Panc1 (cell line): ENCODE data around the gene SPATA1. TPM values are rescaled to one million over a fixed set of nuclear protein-coding genes. Genes with fewer than 3 reads are reported as not detected.

Source experiments
- ATAC-seq: fragments of 200-7000 bp; cut with Tn5 transposase; 2 replicates; pipeline ENCODE4 v1.9.1; 2020; ENCODE audit warnings: mild to moderate bottlenecking, moderate library complexity
- BruUV-seq: library from RNA; stranded (reverse); fragments of 400-500 nt; replicated peaks from 2 replicates; lab custom pipeline; 2021; lab: Mats Ljungman, UMichigan
- CTCF ChIA-PET: fragments of 300-600 bp; sonication (Branson Sonifier 250); formaldehyde crosslinking; loops from one replicate; lab custom pipeline; 2022; ENCODE audit warnings: antibody characterized with exemption; lab: Charles Lee
- POLR2A ChIA-PET: fragments of 300-600 bp; sonication (Branson Sonifier 250); formaldehyde crosslinking; loops from one replicate; lab custom pipeline; 2022; ENCODE audit warnings: antibody characterized with exemption; lab: Charles Lee
- DNase-seq: peaks from one replicate; pipeline ENCODE4 v3.0.0-alpha.2; 2010; ENCODE audit warnings: low read depth, low spot score
- H3K27ac ChIP-seq: 2 replicates; pipeline ENCODE4 v1.5.1; 2011; ENCODE audit warnings: mild to moderate bottlenecking, low read length, inconsistent platforms
- H3K27me3 ChIP-seq: fragments of 200-500 bp; sonication (Bioruptor generic); 2 replicates; pipeline ENCODE4 v1.6.0; 2014; ENCODE audit warnings: low read length, inconsistent platforms; ENCODE audit not compliant: control insufficient read depth, insufficient read depth
- H3K36me3 ChIP-seq: fragments of 200-500 bp; sonication (Bioruptor generic); 2 replicates; pipeline ENCODE4 v1.5.1; 2014; ENCODE audit warnings: inconsistent platforms, mild to moderate bottlenecking, low read length, moderate library complexity; ENCODE audit not compliant: control insufficient read depth, insufficient read depth
- H3K4me1 ChIP-seq: 2 replicates; pipeline ENCODE4 v1.5.1; 2011; ENCODE audit warnings: inconsistent platforms, mild to moderate bottlenecking, low read length, moderate library complexity; ENCODE audit not compliant: control insufficient read depth, insufficient read depth
- H3K4me3 ChIP-seq, 2 experiments: 2 replicates each; pipeline ENCODE4 v1.5.1; 2011 to 2012; ENCODE audit warnings: low read depth in 2 of 2, low read length in 2 of 2, mild to moderate bottlenecking in 2 of 2, inconsistent platforms in 1 of 2, moderate library complexity in 1 of 2
- H3K9me3 ChIP-seq: fragments of 200-500 bp; sonication (Bioruptor generic); 2 replicates; pipeline ENCODE4 v1.5.1; 2014; ENCODE audit warnings: low read depth, mild to moderate bottlenecking, inconsistent platforms, low read length, moderate library complexity; ENCODE audit not compliant: control insufficient read depth, insufficient read depth
- CTCF ChIP-seq: fragments of 450-650 bp; IDR thresholded peaks from 2 replicates; pipeline ENCODE4 v1.5.1; 2017; ENCODE audit warnings: mild to moderate bottlenecking
- POLR2AphosphoS5 ChIP-seq: IDR thresholded peaks from 2 replicates; pipeline ENCODE4 v1.6.1; 2012; ENCODE audit warnings: mild to moderate bottlenecking, low read depth, low read length, moderate library complexity
- REST ChIP-seq, 2 experiments: IDR thresholded peaks; 2 replicates each; pipeline ENCODE4 v1.6.1; 2011 to 2012; ENCODE audit warnings: low read depth in 2 of 2, control low read depth in 1 of 2, low read length in 1 of 2, mild to moderate bottlenecking in 1 of 2, moderate library complexity in 1 of 2; ENCODE audit not compliant: insufficient read depth in 1 of 2
- SIN3A ChIP-seq: IDR thresholded peaks from 2 replicates; pipeline ENCODE4 v1.6.1; 2012; ENCODE audit warnings: low read depth, mild to moderate bottlenecking, low read length, moderate library complexity, borderline replicate concordance; ENCODE audit not compliant: insufficient read depth
- TCF7L2 ChIP-seq: IDR thresholded peaks from 2 replicates; pipeline ENCODE4 v1.6.1; 2011; ENCODE audit warnings: mild to moderate bottlenecking, low read depth, low read length, inconsistent platforms
- in situ Hi-C: cut with HindIII; loops from 2 replicates; pipeline ENCODE4 v1.10.0; 2016; ENCODE audit warnings: low sequenced_read_pairs, low pct_unique_long_range_greater_than_20kb
- intact Hi-C: fragments of 100-400 bp; cut with micrococcal nuclease; formaldehyde crosslinking; loops from one replicate; pipeline ENCODE4 v1.10.0; 2022; ENCODE audit not compliant: unreplicated experiment
- total RNA-seq: library from RNA; stranded (reverse); gene quantifications from one replicate; pipeline ENCODE4 v1.2.1, GENCODE V29; 2021; ENCODE audit not compliant: unreplicated experiment

SPATA1 gene
- total RNA-seq, 1 experiment from 2014 or later, result 5.0 TPM

- DNase-seq, result no peak
- Histone ChIP-seq H3K27ac (no peak overlapping the region), H3K27me3 (no peaks in the 10 kb centered on the region), H3K4me3 (no peak overlapping the region), H3K4me1 (no peaks in the 10 kb centered on the region), H3K9me3 (peaks cover 3% of the 10 kb centered on the region; the same call in 1 of the 2 replicates), H3K36me3 (no peaks in the 10 kb centered on the region)
- TF ChIP-seq POLR2AphosphoS5 (no peak), REST (IDR thresholded peaks at IDR 0.05; ENCODE audit: insufficient read depth in 1 of 2, low read depth in 2 of 2, low read length in 1 of 2) (no peak), TCF7L2 (no peak), CTCF (no peak), SIN3A (no peak)
- ATAC-seq, result no peak
- no TSS peak for BruUV-seq
- in situ Hi-C loops, result no loop called here
- CTCF ChIA-PET, result no interaction called here
- intact Hi-C loops, result no loop called here
- POLR2A ChIA-PET, result no interaction called here
Measured at GRCh38 chr1:84583648-84584047, 77.5 kb downstream of the SPATA1 start.

GRCh38 chr1:84584126-84584525, 77.9 kb downstream of the SPATA1 start:
- no peak for ATAC-seq
- Histone ChIP-seq H3K27me3 (no peaks in the 10 kb centered on the region), H3K36me3 (no peaks in the 10 kb centered on the region), H3K4me3 (no peak overlapping the region), H3K27ac (no peak overlapping the region), H3K9me3 (peaks cover under 1% of the 10 kb centered on the region; the same call in 1 of the 2 replicates), H3K4me1 (no peaks in the 10 kb centered on the region)
- no peak for DNase-seq
- ChIA-PET POLR2A (no interaction called here), CTCF (no interaction called here)
- intact Hi-C loops, result no loop called here
- in situ Hi-C loops, result no loop called here
- no TSS peak for BruUV-seq
- TF ChIP-seq CTCF (no peak), TCF7L2 (no peak)
